ENCODE measurements around the gene B9D2.

- TF ChIP-seq CTCF (IDR thresholded peaks at IDR 0.05) (no peak), POLR2AphosphoS5 (IDR thresholded peaks at IDR 0.05) (no peak), POLR2A (IDR thresholded peaks at IDR 0.05) (no peak)
These were observed 39.4 kb upstream of the B9D2 start for GRCh38 chr19:41403181-41403970.

Measured in transverse colon (tissue), 4 donors.